Gastrocnemius medialis (tissue), 4 donors: ENCODE measurements around the gene KCNQ1. TPM values are rescaled to one million over a fixed set of nuclear protein-coding genes. Genes with fewer than 3 reads are reported as not detected.

Experiments used
- ATAC-seq, 2 donors: fragments of 150-250 bp; one replicate each; pipeline ENCODE4 v1.9.1; 2016
- DNase-seq, 2 donors: peaks; one replicate each; pipeline ENCODE4 v3.0.0-alpha.2; 2019
- H3K27ac ChIP-seq, 4 donors: fragments of 200-600 bp; sonication (generic); 1 replicate in 1 of 4; 2 replicates in 3 of 4; pipeline ENCODE4 v1.5.1; 2016 to 2018; ENCODE audit warnings: mild to moderate bottlenecking in 2 of 4, moderate library complexity in 1 of 4
- H3K27me3 ChIP-seq, 3 donors: fragments of 200-600 bp; sonication (generic) in 2 of 3; 1 replicate in 1 of 3; 2 replicates in 2 of 3; pipeline versions ENCODE4 v1.5.1 to v1.6.0; 2016 to 2019; ENCODE audit warnings: mild to moderate bottlenecking in 1 of 3, moderate library complexity in 1 of 3
- H3K36me3 ChIP-seq, 2 donors: fragments of 200-600 bp; sonication (generic) in 1 of 2; one replicate each; pipeline ENCODE4 v1.5.1; 2017 to 2018
- H3K4me1 ChIP-seq, 2 donors: fragments of 200-600 bp; sonication (generic) in 1 of 2; one replicate each; pipeline ENCODE4 v1.5.1; 2016 to 2017; ENCODE audit warnings: mild to moderate bottlenecking in 2 of 2
- H3K4me3 ChIP-seq, 4 donors: fragments of 200-600 bp; sonication (generic) in 3 of 4; 1 replicate in 1 of 4; 2 replicates in 3 of 4; pipeline ENCODE4 v1.5.1; 2016 to 2019; ENCODE audit warnings: mild to moderate bottlenecking in 2 of 4
- H3K9me3 ChIP-seq, 3 donors: fragments of 200-600 bp; sonication (generic) in 2 of 3; 1 replicate in 1 of 3; 2 replicates in 2 of 3; pipeline ENCODE4 v1.5.1; 2016 to 2019
- POLR2A ChIP-seq, 2 donors: fragments of 450-650 bp; IDR thresholded peaks; one replicate each; pipeline ENCODE4 v1.6.1; 2017; ENCODE audit warnings: antibody characterized with exemption in 2 of 2, mild to moderate bottlenecking in 2 of 2, moderate library complexity in 2 of 2
- in situ Hi-C, 4 donors: fragments of 200-750 bp; cut with MboI; loops; one replicate each; pipeline versions ENCODE4 v1.15.0 to v1.8.0; 2017; ENCODE audit warnings: low sequenced_read_pairs in 4 of 4
- intact Hi-C: fragments of 100-400 bp; cut with DNase I; formaldehyde crosslinking; loops from one replicate; pipeline ENCODE4 v1.15.1; 2023; ENCODE audit warnings: low total_unique reads
- total RNA-seq, 4 donors: library from RNA; depleted of rRNA; stranded (reverse); fragments of >200 nt; gene quantifications; one replicate each; pipeline versions ENCODE4 v1.1.0 to v1.2.3, GENCODE V29; 2016
- TF ChIP-seq, protein P1 (sequence below), 5 experiments: fragments of 450-650 bp in 3 of 5; fragments of 200-600 bp in 2 of 5; sonication (generic) in 2 of 5; IDR thresholded peaks in 4 of 5; conservative IDR thresholded peaks in 1 of 5; 1 replicate in 4 of 5; 2 replicates in 1 of 5; pipeline ENCODE4 v1.5.1; 2016 to 2019; ENCODE audit warnings: antibody characterized with exemption in 5 of 5, mild to moderate bottlenecking in 3 of 5, moderate library complexity in 3 of 5

The KCNQ1 gene
- total RNA-seq, 4 donors from 2014 or later: 0.15 to 1.00 (median 0.67) TPM

DNA sequence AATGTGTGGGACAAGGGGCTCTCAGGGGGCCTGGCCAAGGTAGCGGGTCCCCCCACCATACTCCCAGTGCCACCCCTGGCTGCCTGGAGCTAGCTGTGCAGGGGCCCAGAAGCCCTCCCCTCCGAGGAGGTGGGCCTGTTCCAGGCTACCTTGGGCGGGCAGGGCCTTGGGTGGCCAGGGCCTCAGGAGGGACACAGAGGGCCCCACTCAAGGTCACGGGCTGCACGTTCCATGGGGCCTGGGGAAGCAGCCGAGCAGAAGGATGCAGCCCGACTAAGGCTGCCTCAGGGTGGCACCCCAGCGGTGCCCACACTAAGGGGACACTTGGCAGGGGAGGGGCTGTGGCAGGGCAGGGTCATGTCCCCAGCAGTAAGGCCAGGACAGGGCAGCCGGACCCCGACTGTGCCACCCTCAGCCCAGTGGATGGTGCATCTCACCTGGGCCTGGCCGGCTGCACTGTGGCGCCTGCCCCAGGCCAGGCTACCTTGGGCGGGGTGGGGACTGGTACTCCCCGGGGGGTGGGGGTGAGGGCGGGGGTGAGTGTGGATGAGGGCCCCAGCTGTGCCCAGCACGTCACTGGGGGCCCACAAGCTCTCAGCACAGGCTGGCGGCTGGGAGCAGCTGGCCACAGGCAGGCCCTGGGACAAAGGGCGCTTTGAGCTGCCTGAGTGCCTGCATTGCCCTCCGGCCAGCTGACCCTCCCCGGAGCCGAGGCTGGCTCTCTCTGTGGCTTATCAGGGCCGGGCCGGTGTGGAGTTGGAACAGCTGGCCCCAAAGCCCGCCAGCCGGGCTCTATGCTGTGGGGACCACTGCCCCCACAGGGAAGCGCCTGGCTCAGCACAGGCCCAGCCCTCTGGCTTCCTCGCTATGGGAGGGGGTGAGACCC lies 117.1 kb downstream of the KCNQ1 start:
- Histone ChIP-seq H3K27me3 (no peaks in the 10 kb centered on the region), H3K9me3 (no peaks in the 10 kb centered on the region), H3K4me3 (no peak overlapping the region), H3K4me1 (no peaks in the 10 kb centered on the region), H3K36me3 (no peaks in the 10 kb centered on the region), H3K27ac (no peak overlapping the region)
- TF ChIP-seq, protein P1, sequence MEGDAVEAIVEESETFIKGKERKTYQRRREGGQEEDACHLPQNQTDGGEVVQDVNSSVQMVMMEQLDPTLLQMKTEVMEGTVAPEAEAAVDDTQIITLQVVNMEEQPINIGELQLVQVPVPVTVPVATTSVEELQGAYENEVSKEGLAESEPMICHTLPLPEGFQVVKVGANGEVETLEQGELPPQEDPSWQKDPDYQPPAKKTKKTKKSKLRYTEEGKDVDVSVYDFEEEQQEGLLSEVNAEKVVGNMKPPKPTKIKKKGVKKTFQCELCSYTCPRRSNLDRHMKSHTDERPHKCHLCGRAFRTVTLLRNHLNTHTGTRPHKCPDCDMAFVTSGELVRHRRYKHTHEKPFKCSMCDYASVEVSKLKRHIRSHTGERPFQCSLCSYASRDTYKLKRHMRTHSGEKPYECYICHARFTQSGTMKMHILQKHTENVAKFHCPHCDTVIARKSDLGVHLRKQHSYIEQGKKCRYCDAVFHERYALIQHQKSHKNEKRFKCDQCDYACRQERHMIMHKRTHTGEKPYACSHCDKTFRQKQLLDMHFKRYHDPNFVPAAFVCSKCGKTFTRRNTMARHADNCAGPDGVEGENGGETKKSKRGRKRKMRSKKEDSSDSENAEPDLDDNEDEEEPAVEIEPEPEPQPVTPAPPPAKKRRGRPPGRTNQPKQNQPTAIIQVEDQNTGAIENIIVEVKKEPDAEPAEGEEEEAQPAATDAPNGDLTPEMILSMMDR (IDR thresholded peaks at IDR 0.05 in 4 of 5, conservative IDR thresholded peaks at IDR 0.05 in 1 of 5): no peak
- TF ChIP-seq POLR2A (IDR thresholded peaks at IDR 0.05): no peak
- ATAC-seq: no peak
- in situ Hi-C loops (no loop called here), intact Hi-C loops (no loop called here)
- no peak for DNase-seq

DNA sequence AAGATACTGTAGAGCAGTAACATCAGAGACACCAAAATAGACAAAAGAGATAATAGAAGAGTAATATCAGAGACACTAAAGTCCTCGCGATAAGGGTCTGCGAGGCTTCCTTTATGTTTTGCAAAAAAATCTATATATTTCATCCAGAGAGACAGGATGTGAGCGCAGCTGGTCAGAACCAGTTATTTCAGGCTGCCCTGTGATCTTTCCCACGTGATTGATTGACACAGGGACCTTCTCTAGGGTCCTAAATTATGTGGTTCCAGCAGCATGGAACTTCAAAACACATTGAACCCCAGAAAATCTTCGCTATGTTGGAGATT lies 118.0 kb downstream of the KCNQ1 start:
- DNase-seq (no peak), ATAC-seq (no peak)
- no peaks in the 10 kb centered on the region for H3K4me1 ChIP-seq
- H3K36me3 ChIP-seq: no peaks in the 10 kb centered on the region
- TF ChIP-seq, protein P1 (IDR thresholded peaks at IDR 0.05 in 4 of 5, conservative IDR thresholded peaks at IDR 0.05 in 1 of 5): no peak
- TF ChIP-seq POLR2A (IDR thresholded peaks at IDR 0.05): no peak
- no peaks in the 10 kb centered on the region for H3K9me3 ChIP-seq
- H3K4me3 ChIP-seq: no peak overlapping the region
- H3K27me3 ChIP-seq: no peaks in the 10 kb centered on the region
- H3K27ac ChIP-seq: no peak overlapping the region
- intact Hi-C loops (no loop called here), in situ Hi-C loops (no loop called here)

DNA sequence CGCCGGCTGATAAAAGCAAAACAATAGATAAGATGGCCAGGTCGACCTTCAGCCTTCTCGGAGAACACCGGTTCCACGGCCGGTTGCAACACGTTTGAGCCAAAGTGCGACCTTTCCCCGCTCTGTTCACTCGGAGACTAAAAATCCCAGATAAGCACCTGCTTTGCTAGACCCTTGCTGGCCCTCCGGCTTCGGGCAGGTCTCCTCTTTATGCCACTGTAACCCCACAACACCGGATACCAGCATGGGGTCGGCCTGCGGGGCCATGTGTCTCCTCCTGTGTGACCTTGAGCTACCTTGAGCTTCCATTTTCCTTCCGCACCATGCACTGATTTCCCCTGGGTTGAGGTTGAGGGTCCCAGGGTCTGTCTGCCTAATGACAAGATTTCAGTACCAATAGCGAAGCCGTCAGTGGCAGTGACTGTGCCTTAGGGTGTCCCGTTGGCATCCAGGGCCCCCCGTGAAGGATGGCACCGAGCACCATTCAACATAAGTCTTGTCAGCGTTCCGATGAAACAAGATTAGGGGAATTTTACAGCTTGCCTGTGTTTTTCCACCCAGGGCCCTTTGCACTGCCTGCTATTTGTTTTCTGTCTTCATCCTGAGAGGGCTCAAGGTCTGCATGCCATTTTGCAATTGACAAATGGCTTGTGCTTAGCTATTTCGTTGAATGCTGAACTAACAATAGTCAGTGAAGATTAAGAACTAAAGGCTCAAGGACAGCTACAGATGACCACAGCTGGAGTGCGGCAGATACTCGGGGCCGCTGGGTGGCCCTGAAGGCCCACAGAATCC lies 118.6 kb downstream of the KCNQ1 start:
- no peaks in the 10 kb centered on the region for H3K36me3 ChIP-seq
- ATAC-seq: no peak
- H3K27ac ChIP-seq: no peak overlapping the region
- H3K27me3 ChIP-seq: no peaks in the 10 kb centered on the region
- TF ChIP-seq, protein P1 (IDR thresholded peaks at IDR 0.05 in 4 of 5, conservative IDR thresholded peaks at IDR 0.05 in 1 of 5): no peak
- no peak for TF ChIP-seq POLR2A (IDR thresholded peaks at IDR 0.05)
- no peak overlapping the region for H3K4me3 ChIP-seq
- in situ Hi-C loops: no loop called here
- H3K9me3 ChIP-seq: no peaks in the 10 kb centered on the region
- no peaks in the 10 kb centered on the region for H3K4me1 ChIP-seq
- intact Hi-C loops: no loop called here
- no peak for DNase-seq

DNA sequence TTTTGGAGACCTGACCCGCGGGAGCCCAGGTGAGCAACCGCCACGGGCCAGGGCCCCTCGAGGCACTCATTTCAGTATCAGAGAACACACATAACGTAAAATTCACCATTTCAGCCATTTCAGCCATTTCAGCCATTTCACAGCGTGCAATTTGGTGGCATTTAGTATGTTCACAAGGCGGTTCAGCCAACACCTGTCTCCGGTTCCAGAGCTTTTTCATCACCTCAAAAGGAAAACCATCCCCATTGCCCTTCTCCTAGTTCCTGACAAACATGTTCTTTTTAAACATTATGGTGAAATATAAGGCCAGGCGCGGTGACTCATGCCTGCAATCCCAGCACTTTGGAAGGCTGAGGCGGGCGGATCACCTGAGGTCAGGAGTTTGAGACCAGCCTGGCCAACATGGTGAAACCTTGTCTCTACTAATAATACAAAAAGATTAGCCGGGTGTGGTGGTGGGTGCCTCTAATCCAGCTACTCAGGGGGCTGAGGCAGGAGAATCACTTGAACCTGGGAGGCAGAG lies 119.3 kb downstream of the KCNQ1 start:
- intact Hi-C loops: no loop called here
- DNase-seq (no peak), ATAC-seq (no peak)
- Histone ChIP-seq H3K36me3 (no peaks in the 10 kb centered on the region), H3K27ac (no peak overlapping the region), H3K4me3 (no peak overlapping the region), H3K27me3 (no peaks in the 10 kb centered on the region), H3K9me3 (no peaks in the 10 kb centered on the region), H3K4me1 (no peaks in the 10 kb centered on the region)
- in situ Hi-C loops: no loop called here
- TF ChIP-seq, protein P1 (IDR thresholded peaks at IDR 0.05 in 4 of 5, conservative IDR thresholded peaks at IDR 0.05 in 1 of 5): no peak
- TF ChIP-seq POLR2A (IDR thresholded peaks at IDR 0.05): no peak
